NK-92 treated with Interleukin-12 subunit alpha and Interleukin-12 subunit beta, amount 100 ng/mL, for 24 hours (cell line): Measurements from ENCODE around the gene CALM1.
"Not testable (repeated sequence)": the region's sequence is repeated elsewhere in the genome, so short reads cannot be mapped to it uniquely, and the experiment has no call there.

Source experiments
- DNase-seq: peaks from one replicate; lab custom pipeline; 2025; lab: John Stamatoyannopoulos, UW

CALM1 gene

DNA sequence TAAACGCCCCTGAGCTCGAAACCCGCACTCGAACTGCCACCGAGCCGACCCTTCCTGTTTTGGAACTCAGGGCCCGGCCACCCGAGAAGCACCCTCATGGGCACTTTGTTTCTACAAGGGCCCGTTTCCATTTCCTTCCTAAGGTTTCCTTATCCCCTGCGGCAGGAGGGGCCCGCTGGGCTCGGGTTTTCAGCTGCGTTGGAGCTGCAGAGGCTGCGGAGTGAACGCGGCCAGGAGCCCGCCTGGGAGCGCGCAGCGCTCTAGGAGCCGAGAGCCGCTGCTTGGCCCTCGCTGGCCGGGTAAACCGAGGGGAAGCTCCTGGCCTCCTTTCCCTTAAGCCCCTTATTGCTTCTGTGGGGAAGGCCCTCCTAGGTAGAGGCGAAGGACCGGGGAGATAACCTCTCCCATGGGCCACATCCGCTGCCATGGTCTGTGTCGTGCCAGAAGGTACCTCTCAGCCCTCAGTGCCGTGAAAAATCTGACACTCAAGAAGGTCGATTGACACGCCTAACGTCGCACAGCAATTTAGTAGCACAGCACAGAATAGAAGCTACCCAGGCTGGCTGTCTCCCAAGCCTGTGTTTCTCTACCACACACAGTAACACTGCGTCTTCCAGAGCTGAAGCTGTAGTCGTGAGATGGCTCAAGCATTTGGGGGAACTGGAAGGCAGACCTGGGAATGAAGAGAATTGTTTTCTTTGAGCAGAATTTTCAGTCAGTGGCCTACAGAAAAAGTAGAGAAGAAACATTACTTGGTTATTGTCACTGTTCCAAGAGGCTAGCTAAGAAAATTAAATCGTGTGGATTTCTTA, 12.9 kb upstream of the CALM1 start:
- peak; percentile 16 for DNase-seq

DNA sequence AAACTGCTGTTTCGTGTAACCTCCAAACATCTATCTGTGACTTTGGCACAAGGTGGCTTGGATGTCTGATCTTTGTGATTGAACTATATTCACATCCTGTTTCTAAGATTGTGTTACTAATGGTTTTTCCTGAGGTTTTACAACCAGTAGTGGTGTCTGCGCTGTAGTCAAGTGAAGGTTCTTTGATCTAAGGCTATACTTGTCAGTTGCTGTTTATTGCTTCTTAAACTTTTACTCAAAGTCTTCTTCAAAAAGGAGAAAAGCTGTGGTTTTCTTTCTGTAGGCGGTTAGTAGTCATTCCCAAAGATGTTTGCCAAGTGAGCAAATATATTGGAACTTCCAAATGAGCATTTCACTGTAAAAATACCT, 12.3 kb upstream of the CALM1 start:
- no peak for DNase-seq

DNA sequence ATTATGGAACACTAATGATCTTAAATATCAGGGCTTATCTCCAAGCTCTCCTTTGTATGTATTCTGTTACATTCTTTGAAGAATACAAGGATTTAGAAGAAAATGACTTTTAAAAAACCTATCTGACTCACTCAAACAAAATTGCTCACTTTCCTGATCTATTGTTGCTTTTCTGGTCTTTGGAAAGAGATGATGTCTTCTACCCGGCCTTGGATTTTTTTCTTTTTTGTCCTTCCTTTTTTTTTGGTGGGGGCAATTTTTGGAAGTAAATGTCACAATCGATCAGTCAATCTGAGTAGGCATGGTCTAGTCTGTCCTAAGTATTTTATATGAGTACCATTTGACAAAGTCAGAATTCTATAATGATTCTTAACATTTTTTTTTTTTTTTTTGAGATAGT, 10.5 kb upstream of the CALM1 start:
- DNase-seq = no peak

DNA sequence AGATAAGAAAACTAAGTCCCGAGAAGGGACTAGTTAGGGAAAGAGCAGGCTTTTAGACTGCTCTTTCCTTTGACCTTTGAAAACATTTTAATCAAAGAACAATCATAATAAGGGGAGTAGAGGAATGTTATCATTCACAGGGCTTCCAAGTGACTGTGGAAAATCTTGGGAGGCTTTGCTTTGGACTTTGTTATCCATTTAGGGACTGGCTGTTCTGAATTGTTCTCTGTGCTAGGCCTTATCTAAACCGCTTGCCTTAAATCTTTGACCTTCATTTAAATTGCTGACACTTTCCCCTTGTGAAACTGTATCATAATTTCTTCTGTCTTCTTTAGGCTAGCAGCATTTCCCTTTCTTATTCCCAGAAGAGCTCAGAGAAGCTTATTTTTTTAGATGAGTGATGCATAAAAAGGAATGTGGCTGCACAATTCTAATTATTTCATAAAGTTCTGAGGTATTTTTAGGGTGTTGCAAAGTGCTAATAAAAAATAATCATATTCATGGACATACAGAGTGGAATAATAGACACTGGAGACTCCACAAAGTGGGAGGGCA, 9.5 kb upstream of the CALM1 start:
- no peak for DNase-seq

- no peak for DNase-seq
These were observed 8.4 kb upstream of the CALM1 start for GRCh38 chr14:90388437-90388836.

DNA sequence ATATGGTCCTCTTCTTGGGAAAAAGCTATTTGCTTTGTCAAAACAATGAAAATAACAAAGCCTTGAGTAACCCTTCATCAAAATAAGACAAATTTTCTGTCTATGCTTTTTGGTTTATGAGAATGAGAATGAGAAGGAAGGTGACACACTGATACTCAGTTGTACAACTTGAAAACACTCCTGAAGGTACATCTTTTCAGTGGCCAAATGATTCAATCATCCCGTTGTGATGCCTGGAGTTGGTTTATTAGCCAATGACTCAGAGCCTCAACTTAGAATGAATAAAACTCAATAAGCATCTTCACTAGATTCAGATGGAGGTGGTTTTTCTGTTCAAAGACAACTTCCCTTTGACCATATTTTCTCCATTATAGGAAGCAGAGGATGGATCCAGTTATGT, 7.8 kb upstream of the CALM1 start:
- DNase-seq = no peak

DNA sequence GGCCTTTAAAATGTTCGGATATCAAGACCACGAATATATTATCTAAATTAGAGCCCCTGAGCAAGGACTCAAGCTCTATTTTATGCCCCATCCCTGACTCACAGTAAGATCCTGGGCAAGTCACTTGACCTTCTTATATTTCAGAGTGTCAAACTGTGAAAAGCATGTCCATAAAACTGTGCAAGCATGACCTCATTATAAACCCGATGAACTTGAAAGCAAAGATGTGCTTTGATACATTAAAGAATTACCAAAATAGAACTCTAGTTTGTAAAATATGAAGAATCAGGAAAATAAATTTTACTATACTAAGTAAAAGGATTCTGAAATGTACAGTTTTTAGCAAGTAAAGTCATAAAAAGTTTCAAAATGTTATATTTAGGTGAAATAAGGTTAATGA, 2.9 kb upstream of the CALM1 start:
- no peak for DNase-seq

DNA sequence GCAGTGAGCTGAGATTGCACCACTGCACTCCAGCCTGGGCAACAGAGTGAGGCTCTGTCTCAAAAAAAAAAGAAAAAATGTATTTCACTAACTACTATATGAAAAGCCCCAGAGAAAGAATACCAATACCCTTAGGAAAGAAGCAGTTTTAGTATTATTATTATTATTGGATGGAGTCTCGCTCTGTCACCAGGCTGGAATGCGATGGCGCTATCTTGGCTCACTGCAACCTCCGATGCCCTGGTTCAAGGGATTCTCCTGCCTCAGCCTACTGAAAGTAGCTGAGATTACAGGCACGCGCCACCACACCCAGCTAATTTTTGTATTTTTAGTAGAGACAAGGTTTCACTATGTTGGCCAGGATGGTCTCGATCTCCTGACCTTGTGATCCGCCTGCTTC, 2.0 kb upstream of the CALM1 start:
- not testable (repeated sequence) for DNase-seq

DNA sequence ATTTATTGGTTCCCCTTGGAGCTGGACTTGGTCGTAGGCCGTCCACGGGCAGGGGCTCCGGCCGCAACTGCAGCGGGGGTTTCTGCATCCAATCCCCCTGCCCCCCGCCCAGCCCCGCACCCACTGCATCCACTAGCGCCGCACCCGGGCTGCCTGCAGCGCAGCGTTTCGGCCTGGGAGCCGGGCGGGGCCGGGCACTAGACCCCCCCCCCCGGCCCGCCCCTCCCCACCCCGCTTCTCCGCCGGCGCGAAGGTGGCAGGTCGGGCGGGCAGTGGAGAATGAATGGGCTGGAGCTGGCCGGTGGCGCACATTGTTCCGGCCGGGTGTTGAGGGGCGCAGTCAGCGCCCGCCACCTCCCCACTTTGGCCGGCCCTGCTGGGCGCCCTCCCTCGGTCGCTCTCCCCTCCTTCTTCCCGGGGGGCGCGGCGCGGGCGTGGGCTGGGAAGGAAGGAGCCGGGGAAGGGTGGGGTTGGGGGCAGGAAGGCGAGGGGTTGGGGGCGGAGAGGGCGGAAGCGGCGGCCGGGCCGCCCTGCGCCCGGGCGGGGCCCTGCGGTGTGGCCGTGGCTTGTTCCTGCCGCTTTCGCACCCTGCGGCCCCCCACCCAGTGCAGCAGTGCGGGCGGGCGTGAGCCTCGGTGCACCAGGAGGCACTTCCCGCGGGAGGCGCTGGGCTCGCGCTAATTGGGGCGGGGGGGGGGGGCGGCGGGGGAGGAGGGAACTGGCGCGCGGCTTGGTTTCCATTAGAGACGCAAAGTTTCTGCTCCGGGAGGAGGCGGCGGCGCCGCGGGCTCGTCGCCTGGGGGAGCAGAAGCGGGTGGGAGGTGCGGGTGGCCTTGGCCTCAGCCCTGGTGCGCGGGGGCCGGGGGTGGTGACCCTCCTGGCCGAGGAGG, 841 bp downstream of the CALM1 start:
- DNase-seq = peak; percentile 80

DNA sequence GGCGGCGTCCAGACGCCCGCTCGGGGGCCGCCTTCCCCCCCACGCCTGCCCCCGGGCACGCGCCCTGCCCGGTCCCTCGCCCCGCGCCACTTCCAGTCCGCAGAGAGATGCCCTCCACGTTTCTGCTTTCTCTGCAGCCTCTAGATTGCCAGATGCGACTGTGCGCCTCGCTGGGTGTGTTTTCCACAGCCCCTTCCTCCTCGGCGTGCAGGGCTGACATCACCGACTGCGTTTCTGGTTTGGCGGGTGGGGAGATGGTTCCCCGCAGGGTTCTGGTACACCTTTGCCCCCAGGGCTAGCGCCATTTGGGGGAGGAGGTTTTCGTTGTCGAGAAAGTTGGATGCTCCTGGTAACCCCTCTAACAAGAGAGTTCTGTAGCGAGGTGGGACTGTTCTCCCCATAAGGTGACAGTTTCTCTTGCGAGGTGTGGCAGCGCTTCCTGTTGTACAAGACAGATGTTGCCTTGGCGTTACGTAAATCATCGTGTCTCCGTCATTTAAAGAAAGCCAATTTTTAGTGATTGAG, 1.5 kb downstream of the CALM1 start:
- DNase-seq = peak; percentile 62

DNA sequence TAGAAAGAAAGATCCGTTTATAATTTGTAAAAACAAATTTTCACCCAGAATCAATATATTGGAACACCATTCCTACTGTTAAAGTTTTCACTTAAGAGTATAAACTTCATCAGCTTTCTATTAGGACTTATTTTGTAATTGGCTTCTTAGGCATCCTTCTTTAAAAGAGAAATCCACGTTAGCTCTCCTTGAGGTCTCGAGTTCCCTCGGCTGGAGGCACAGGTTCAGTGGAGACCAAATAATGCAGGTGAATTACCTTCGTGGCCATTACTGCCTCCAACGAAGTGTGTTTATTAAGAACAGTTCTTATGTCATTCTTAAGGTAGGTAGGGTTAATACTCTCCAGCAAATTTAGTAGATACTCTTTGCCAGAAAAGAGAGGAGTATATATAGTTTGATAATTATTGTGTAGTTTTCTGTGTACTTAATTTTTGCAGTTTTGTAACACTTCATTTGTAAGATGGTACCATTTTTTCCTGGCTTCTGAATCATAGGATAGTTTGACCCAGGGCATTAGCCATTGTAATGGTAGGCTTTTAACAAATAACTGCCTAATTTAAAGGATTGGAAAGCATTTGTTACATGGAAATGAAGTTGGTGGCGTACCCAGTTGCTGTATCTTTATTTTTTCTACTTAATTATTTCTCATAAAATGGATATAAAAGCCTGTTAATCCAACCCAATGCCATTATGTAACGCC, 2.2 kb downstream of the CALM1 start:
- no peak for DNase-seq

- peak; percentile 74 for DNase-seq
These were observed 3.0 kb downstream of the CALM1 start for GRCh38 chr14:90399541-90400444.

- DNase-seq = no peak
These were observed 4.2 kb downstream of the CALM1 start for GRCh38 chr14:90400904-90401561.

DNA sequence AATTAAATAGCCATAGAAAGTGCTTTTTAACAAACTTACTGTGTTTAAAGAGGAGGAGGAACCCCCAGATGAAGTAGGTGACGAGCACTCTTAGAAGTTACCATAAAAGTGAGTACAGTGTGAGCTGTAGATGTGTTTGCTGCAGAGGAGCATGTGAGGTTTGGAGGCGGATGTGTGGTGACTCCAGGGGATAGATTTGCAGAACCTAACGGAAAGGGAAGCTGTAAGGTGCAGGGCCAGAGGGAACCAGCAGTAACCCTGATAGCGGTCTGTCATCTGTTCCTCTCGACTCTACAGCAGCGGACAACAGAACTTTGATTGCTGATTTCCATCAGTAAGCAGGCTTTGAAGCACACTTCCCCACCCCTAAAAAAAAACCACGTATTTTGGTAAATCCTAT, 5.2 kb downstream of the CALM1 start:
- no peak for DNase-seq

DNA sequence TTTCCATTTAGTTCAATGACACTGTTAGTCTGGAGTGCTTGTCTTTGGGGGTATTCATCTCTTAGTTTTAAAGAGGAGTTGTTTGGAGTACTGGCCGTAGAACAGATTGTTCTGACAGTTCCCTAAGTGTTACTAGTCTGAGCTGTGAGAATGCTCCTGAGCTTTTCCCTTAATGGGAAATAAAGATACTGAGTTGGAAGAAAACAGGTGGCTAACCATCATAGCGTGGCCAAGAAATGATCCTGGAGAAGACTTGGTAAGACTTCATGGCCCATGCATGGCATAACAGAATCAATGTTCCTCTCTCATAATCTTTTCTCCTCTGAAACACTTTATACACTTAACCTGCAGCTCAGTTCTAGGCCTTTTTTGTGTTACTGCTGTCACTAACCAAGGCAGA, 6.2 kb downstream of the CALM1 start:
- no peak for DNase-seq

GRCh38 chr14:90405101-90405500, 8.3 kb downstream of the CALM1 start:
- DNase-seq = no peak

DNA sequence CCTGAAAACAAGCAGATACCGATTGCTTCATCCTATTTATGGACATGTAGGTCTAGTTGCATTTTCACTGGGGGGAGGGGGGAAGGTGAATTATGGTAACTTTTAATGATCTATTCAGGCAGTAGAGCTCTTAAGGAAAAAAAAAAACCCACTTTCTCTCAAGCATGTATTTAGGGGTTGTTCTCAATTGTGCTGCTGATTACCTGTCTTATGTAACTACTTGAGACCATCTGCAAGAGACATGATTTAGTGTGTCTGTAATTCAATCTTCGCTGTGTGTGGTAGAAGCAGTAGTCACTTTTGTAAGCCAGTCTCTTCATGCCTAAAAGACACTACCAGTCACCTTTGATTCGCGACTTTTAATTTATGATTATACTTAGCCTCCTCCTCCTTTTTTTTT, 8.9 kb downstream of the CALM1 start:
- no peak for DNase-seq

GRCh38 chr14:90406384-90406798, 9.6 kb downstream of the CALM1 start:
- DNase-seq = no peak

GRCh38 chr14:90407230-90407629, 10.4 kb downstream of the CALM1 start:
- no peak for DNase-seq

DNA sequence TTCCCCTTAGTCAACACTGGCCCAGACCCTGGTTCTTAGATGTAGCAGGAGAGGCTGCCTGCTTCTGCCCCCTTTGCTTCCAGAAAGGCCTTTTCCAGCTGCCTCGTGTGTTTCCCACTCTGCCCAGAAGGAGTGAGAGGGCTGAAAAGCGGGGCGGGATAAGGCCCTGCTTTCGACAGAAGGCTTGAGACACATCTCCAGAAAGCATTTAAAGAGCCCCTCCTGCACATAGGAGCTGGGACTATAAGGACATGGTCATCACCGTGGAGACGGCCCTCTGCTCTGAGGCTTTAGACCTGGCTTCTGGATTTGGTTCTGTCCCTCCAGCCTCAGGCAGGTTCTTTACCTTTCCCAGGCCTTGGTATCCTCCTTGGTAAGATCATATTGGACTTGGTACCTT, 11.9 kb downstream of the CALM1 start:
- DNase-seq = no peak
